Measurements from ENCODE around the gene DDX17. TPM values are rescaled to one million over a fixed set of nuclear protein-coding genes. Genes with fewer than 3 reads are reported as not detected.

The DDX17 gene
- total RNA-seq, 2 experiments from 2014 or later: 259 to 328 TPM

DNA sequence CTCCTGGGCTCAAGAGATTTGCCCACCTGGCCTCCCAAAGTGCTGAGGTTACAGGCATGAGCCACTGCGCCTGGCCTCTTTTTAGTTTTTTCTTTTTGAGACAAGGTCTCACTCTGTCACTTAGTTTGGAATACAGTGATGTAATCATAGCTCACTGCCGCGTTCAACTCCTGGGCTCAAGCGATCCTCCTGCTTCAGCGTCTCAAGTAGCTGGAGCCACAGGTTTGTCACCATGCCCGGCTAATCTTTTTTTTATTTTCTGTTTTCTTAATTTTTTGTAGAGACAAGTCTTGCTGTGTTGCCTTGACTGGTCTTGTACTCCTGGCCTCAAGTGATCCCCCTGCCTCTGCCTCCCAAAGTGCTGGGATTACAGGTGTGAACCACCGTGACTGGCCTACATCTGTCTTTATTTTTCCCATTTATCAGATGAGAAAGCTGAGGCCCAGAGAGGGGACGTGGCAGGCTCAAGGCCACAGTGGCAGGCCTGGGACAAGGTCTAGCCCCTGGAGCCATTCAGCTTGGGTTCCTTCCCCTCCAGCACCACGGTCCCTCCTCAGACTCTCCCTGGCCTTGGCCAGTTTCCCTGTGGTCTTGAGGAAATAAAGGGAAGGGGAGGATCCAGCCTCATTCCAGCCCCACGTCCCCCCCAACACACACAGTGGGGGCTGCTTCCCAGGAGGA, 41.0 kb downstream of the DDX17 start:
- intact Hi-C loops (cut with DNase I, micrococcal nuclease): loop anchor here in 1 of 2 experiments (5.0 kb wide), 1 partner anchor 193 kb away; the partner anchor contains the start of gene TMEM184B
- H3K9me3 Mint-ChIP-seq (ENCODE audit: low read depth): no peaks in the 10 kb centered on the region
- no peaks in the 10 kb centered on the region for H3K36me3 Mint-ChIP-seq (ENCODE audit: low read depth)
- ChIA-PET CTCF (no interaction called here), POLR2A (interaction anchor here (0.7 kb wide), 1 partner anchor 103 kb away, joined by 7 read pairs; no protein-coding TSS in a partner anchor)
- H3K27me3 Mint-ChIP-seq: peaks cover 53% of the 10 kb centered on the region
- DNase-seq: no peak
- H3K27ac Mint-ChIP-seq: no peak overlapping the region
- no peak for ATAC-seq
- H3K4me3 Mint-ChIP-seq: no peak overlapping the region
- peaks cover 14% of the 10 kb centered on the region for H3K4me1 Mint-ChIP-seq

DNA sequence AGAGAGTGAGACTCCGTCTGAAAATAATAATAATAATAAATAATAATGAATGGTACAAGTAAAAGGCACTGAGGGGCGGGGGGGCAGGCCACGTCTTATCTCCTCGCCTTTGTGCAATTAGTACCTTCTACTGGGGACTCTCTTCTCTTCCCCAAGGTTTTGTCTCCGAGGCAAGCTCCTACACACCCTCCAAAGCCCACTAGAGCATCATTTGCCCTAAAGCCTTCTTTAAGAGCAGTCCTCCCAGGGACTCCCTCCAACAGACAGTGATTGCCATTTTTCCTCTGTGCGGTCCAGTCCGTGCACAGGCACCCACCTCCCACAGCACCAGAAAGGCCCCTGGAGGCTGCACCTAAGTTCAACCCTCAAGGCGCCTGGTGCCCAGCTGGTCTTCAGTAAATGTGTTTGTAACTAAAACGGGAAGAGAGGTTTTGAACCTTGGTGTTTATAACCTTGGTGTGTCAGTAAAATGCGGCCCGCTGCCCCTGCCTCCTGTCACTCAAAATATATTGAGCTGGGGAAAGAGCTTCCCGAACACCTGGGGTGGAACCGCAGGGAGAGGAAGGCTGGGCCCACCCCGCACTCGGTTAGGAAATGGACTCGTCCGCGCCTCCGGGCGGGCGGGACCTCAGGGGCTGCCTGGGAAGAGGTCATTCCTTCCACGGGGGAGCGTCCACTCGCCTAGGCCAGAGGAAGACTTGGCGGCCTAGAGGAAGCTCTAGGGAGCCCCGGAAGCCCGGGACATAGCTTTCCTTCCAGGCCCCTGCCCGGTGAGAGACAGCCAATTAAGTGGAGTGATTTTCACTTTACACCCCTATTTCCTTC, 42.9 kb downstream of the DDX17 start:
- intact Hi-C loops (cut with DNase I, micrococcal nuclease): loop anchor here in 1 of 2 experiments (5.0 kb wide), 1 partner anchor 191 kb away; the partner anchor contains the start of gene TMEM184B
- no peaks in the 10 kb centered on the region for H3K9me3 Mint-ChIP-seq (ENCODE audit: low read depth)

DNA sequence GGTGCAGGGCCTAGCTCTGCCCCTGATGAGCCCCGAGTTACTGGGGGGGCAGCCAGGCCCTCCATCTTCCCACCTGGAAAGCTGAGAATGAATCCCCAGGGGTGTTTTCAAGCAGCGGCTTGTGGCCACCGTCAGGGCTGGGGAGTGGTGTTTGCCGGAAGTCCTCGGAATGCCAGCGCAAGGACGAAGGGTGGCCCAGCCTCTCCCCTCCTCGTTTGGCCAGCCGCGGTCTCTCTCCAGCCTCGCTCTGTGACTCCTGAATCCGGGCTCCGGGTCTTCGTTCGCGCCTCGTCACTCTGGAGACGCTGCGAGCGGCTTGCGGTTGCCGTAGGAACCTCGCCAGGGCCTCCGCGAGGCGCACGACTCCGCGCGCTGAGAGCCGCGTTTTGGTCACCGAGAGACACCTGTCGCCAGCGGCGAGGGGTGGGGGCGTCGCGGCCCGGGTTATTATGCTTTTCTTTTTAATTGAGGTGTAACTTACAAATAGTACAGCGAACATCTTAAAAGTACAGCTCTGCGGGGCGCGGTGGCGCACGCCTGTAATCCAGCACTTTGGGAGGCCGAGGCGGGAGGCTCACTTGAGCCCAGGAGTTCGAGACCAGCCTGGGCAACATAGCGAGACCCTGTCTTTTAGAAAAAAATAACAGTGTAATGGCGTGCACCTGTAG, 44.6 kb downstream of the DDX17 start:
- POLR2A ChIA-PET: no interaction called here

More for the DNA sequence above, 42.9 kb downstream of the DDX17 start:
- Mint-ChIP-seq H3K27ac (no peak overlapping the region), H3K36me3 (ENCODE audit: low read depth) (no peaks in the 10 kb centered on the region), H3K4me1 (peaks cover 12% of the 10 kb centered on the region), H3K4me3 (no peak overlapping the region), H3K27me3 (peaks cover 66% of the 10 kb centered on the region)
- DNase-seq (no peak), ATAC-seq (no peak)
- POLR2A ChIA-PET: no interaction called here
- CTCF ChIA-PET: interaction anchor here (0.6 to 1.5 kb wide), 4 partner anchors 12 to 797 kb away, joined by 3 to 7 read pairs (median 4); no protein-coding TSS in a partner anchor

DNA sequence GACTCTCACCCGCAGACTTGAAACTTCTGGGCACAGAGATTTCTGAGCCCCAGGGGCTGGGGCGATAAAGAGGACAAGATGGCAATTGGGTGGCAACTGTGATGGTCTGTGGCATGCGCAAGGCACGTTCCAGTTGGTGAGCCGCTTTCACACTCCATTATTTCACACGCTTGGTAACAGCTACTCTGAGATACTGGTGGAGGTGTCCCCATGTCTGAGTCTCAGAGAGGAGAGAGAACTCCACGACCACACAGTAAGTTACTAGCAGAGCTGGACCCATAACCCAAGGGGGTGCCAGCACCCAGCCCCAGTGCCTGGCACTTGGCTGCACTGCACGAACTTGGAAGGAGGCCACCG, 45.1 kb downstream of the DDX17 start:
- H3K9me3 Mint-ChIP-seq (ENCODE audit: low read depth): no peaks in the 10 kb centered on the region
- no peak overlapping the region for H3K4me3 Mint-ChIP-seq
- ChIA-PET POLR2A (no interaction called here), CTCF (interaction anchor here (0.6 kb wide), 1 partner anchor 108 kb away, joined by 4 read pairs; no protein-coding TSS in a partner anchor)
- H3K36me3 Mint-ChIP-seq (ENCODE audit: low read depth): no peaks in the 10 kb centered on the region
- no peak for DNase-seq
- ATAC-seq: peak; percentile 27
- intact Hi-C loops (cut with DNase I, micrococcal nuclease): loop anchor here in 1 of 2 experiments (1.0 to 5.0 kb wide), 2 partner anchors 109 to 189 kb away; partner anchors contain the start of genes DMC1 and TMEM184B
- peaks cover 72% of the 10 kb centered on the region for H3K27me3 Mint-ChIP-seq
- no peak overlapping the region for H3K27ac Mint-ChIP-seq
- peaks cover 14% of the 10 kb centered on the region for H3K4me1 Mint-ChIP-seq

More for the DNA sequence above, 44.6 kb downstream of the DDX17 start:
- DNase-seq (peak; percentile 88), ATAC-seq (peak; percentile 84)
- Mint-ChIP-seq H3K4me1 (peaks cover 11% of the 10 kb centered on the region), H3K36me3 (ENCODE audit: low read depth) (no peaks in the 10 kb centered on the region), H3K27ac (no peak overlapping the region), H3K27me3 (peaks cover 72% of the 10 kb centered on the region), H3K4me3 (no peak overlapping the region), H3K9me3 (ENCODE audit: low read depth) (no peaks in the 10 kb centered on the region)
- CTCF ChIA-PET: interaction anchor here (0.6 to 1.5 kb wide), 2 partner anchors 14 to 108 kb away, joined by 4 to 7 read pairs; no protein-coding TSS in a partner anchor
- intact Hi-C loops (cut with DNase I, micrococcal nuclease): loop anchor here in 1 of 2 experiments (1.0 to 5.0 kb wide), 2 partner anchors 109 to 189 kb away; partner anchors contain the start of genes DMC1 and TMEM184B

DNA sequence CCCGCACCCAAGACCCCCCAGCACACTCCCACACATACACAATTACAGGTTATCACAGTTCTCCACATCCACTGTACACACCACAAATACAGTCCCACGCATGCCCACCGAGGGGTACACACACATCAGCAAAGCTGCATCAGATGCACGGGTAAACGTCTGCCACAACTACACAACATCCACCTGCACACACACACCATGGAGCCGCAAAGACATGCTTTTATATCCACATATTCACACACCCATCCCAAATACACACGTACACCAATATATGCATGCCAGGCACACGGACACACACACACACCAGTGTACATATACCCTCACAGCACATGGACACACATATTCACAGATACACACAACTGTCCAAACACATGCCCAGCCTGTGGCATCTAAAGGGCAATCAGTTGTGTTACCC, 45.7 kb downstream of the DDX17 start:
- intact Hi-C loops (cut with DNase I, micrococcal nuclease): loop anchor here in 1 of 2 experiments (5.0 kb wide), 1 partner anchor 188 kb away; the partner anchor contains the start of gene TMEM184B
- no peak overlapping the region for H3K27ac Mint-ChIP-seq

DNA sequence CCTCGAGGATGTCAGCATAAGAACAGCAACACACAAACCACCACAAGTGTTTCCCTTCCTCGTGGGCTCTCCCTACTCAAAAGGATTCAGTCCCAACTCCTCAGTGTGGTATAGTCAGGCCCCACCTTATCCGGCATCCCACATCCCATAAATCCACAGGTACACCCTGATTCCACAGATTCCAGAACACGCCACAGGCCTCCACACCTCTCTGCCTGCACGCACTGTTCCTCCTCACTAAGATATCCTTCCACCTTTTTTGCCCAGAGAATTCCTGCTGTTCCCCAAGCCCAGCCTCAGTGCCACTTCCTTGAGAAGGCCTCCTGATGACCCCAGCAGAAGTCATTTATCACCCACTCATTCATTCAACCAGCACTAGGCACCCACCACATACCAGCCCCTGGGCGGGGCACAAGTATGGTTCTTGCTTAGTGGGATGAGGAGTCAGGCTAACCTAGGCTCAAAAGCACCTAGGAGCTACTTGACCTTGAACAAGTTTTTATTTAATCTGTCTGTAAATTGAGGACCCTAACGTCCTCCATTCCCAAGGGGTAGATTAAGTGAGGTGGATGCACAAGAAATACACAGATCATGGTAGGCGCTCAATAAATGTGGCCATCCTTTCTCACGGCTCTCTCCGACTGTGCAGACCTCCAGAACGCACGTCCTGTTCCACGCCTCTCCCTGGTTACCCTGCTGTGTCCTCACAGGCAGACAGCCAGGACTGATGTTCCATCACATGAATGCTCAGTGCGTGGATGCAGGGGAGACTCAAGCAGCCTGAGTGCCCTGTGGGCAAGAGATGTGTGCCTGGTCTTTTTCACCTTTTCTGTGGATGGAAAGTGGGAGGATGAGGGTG, 49.0 kb downstream of the DDX17 start:
- H3K9me3 Mint-ChIP-seq (ENCODE audit: low read depth): no peaks in the 10 kb centered on the region
- CTCF ChIA-PET: no interaction called here
- DNase-seq: no peak
- peaks cover 65% of the 10 kb centered on the region for H3K27me3 Mint-ChIP-seq
- H3K4me1 Mint-ChIP-seq: peaks cover 17% of the 10 kb centered on the region
- intact Hi-C loops (cut with DNase I, micrococcal nuclease): no loop called here
- H3K4me3 Mint-ChIP-seq: peak overlapping the region; percentile 45
- POLR2A ChIA-PET: no interaction called here
- ATAC-seq: no peak
- no peak overlapping the region for H3K27ac Mint-ChIP-seq
- H3K36me3 Mint-ChIP-seq (ENCODE audit: low read depth): no peaks in the 10 kb centered on the region

More for the DNA sequence above, 45.7 kb downstream of the DDX17 start:
- no peak for DNase-seq
- Mint-ChIP-seq H3K4me1 (peaks cover 14% of the 10 kb centered on the region), H3K4me3 (no peak overlapping the region), H3K27me3 (peaks cover 67% of the 10 kb centered on the region), H3K36me3 (ENCODE audit: low read depth) (no peaks in the 10 kb centered on the region), H3K9me3 (ENCODE audit: low read depth) (no peaks in the 10 kb centered on the region)
- ChIA-PET CTCF (no interaction called here), POLR2A (no interaction called here)
- no peak for ATAC-seq

DNA sequence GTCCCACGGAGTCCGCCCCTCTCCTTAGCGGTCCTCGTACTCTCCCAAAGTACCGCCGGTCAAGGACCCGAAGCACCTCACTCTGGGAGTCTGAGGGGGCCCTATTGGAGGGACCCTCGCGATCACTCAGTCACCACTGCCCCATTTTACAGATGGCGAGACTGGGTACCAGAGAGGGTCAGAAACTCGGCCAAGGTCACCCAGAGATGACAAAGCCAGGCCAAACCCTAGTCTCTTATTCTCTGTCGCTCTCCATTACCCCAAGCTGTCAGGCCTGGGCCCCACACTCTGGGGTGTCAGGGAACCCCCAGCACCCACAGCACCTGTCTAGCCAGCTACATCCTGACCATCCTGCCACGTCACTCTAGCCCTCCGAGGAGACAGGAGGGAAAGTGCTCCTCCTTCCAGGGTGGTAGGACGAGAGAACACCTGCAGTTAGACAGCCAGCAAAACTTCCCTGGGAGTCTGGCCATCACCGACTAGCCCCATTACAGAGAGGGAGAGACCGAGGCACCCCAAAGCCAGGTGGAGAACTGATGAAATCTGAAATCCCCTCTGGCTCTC, 49.8 kb downstream of the DDX17 start:
- H3K27me3 Mint-ChIP-seq: peaks cover 59% of the 10 kb centered on the region
- H3K4me1 Mint-ChIP-seq: peaks cover 12% of the 10 kb centered on the region
- CTCF ChIA-PET: no interaction called here
- no peak overlapping the region for H3K27ac Mint-ChIP-seq
- H3K9me3 Mint-ChIP-seq (ENCODE audit: low read depth): no peaks in the 10 kb centered on the region
- no peaks in the 10 kb centered on the region for H3K36me3 Mint-ChIP-seq (ENCODE audit: low read depth)
- peak overlapping the region; percentile 45 for H3K4me3 Mint-ChIP-seq
- DNase-seq (no peak), ATAC-seq (no peak)
- POLR2A ChIA-PET: no interaction called here
- intact Hi-C loops (cut with DNase I, micrococcal nuclease): no loop called here

DNA sequence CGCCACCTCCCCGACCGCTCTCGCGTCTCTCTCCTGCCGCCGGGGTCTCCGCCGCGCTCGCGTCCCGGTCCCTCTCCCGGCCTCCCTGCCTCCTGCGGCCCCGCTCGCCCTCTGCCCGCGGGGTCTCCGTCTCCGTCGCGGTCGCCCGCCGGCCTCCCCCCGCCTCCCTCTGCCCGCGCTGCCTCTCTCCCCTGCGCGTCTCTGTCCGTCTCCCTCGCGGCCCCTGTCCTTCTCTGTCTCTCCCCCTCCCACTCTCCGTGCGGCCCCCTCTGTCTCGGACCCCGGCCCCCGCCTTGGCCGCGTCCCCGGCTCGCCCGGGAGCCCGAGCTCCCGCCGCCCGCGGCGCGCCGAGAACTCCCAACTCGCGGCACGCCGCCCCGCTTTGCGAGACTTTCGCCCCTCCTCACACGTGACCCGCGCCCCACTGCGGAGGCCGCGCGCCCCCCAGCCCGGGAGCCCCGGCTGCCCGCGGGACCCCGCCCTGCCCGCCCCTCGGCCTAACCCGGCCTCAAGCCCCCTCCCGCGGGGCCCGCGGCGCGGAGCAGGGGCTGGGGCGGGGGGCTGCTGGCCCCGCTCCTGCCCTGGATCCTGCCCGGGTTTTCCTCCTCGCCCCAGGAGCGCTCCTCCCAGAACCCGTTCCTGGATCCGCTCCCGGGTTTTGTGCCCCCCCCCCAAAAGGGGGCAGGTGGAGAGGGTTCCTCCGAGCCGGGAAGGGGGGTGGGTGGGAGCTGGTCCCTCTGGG, 50.4 kb downstream of the DDX17 start:
- ChIA-PET CTCF (no interaction called here), POLR2A (no interaction called here)
- peaks cover 11% of the 10 kb centered on the region for H3K4me1 Mint-ChIP-seq
- intact Hi-C loops (cut with DNase I, micrococcal nuclease): no loop called here
- H3K36me3 Mint-ChIP-seq (ENCODE audit: low read depth): no peaks in the 10 kb centered on the region
- H3K27me3 Mint-ChIP-seq: peaks cover 56% of the 10 kb centered on the region
- H3K4me3 Mint-ChIP-seq: no peak overlapping the region
- ATAC-seq (peak; percentile 31), DNase-seq (peak; percentile 51)
- no peak overlapping the region for H3K27ac Mint-ChIP-seq
- H3K9me3 Mint-ChIP-seq (ENCODE audit: low read depth): no peaks in the 10 kb centered on the region

DNA sequence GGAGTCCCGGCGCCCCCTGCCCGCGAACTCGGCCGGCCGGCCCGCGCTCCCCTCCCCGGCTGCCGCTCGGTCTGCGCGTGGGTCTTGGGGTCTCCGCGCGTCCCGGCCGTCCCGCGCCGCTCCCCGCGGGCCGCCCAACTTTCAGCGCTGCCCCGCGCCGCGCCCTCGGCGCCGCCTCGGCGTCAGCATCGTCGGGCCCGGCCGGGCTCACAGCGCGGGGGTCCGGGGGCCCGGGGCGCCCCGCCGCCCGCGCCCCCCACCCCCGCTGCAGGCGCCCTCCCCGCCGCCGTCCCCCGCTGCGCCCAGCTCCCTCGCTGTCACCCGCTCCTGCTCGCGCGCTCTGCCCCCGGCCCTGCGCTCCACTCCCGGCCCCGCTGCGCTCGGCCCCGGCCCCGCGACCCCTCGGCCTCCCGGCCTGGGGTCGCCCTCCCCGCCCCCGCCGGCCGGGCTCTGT, 51.0 kb downstream of the DDX17 start, which contains the start of gene KCNJ4:
TSS of gene KCNJ4 (minus strand) at position 124 of the 454 bp plus-strand sequence. CDS start 27,067 bp downstream, outside the sequence.
- Mint-ChIP-seq H3K36me3 (ENCODE audit: low read depth) (no peaks in the 10 kb centered on the region), H3K27ac (no peak within 1 kb of the TSS), H3K4me3 (peak within 1 kb of the TSS; percentile 65), H3K4me1 (peaks cover 11% of the 10 kb centered on the region), H3K9me3 (ENCODE audit: low read depth) (no peaks in the 10 kb centered on the region), H3K27me3 (peaks cover 55% of the 10 kb centered on the region)
- ChIA-PET POLR2A (no interaction called here), CTCF (no interaction called here)
- intact Hi-C loops (cut with DNase I, micrococcal nuclease): no loop called here
- ATAC-seq (no peak), DNase-seq (no peak)

All from activated CD4-positive, alpha-beta T cell treated with anti-CD3 and anti-CD28 coated beads for 36 hours (primary cell).